ENCODE measurements around the gene PEX11G. TPM values are rescaled to one million over a fixed set of nuclear protein-coding genes. Genes with fewer than 3 reads are reported as not detected.
"Not testable (repeated sequence)": the region's sequence is repeated elsewhere in the genome, so short reads cannot be mapped to it uniquely, and the experiment has no call there.

The PEX11G gene
- total RNA-seq, 1 experiment from 2014 or later: 1.5 TPM

- no peak for DNase-seq (ENCODE audit: extremely low read depth, low read depth)
Observed at GRCh38 chr19:7470540-7471305, 18.1 kb downstream of the PEX11G start.

- no peak for DNase-seq (ENCODE audit: extremely low read depth, low read depth)
Observed at GRCh38 chr19:7469669-7470285, 19.1 kb downstream of the PEX11G start.

- DNase-seq (ENCODE audit: extremely low read depth, low read depth): no peak
Observed at GRCh38 chr19:7468840-7469239, 20.0 kb downstream of the PEX11G start.

GRCh38 chr19:7467009-7467989 is 21.5 kb downstream of the PEX11G start:
- DNase-seq (ENCODE audit: extremely low read depth, low read depth): no peak

- DNase-seq (ENCODE audit: extremely low read depth, low read depth): no peak
Observed at GRCh38 chr19:7463575-7463974, 25.3 kb downstream of the PEX11G start.

- no peak for DNase-seq (ENCODE audit: extremely low read depth, low read depth)
Observed at GRCh38 chr19:7461841-7462629, 26.8 kb downstream of the PEX11G start.

GRCh38 chr19:7460562-7460966 is 28.3 kb downstream of the PEX11G start:
- DNase-seq (ENCODE audit: extremely low read depth, low read depth): no peak

GRCh38 chr19:7459773-7460172 is 29.1 kb downstream of the PEX11G start:
- DNase-seq (ENCODE audit: extremely low read depth, low read depth): no peak

- DNase-seq (ENCODE audit: extremely low read depth, low read depth): no peak
Observed at GRCh38 chr19:7458675-7459074, 30.2 kb downstream of the PEX11G start.

GRCh38 chr19:7456964-7457541 is 31.8 kb downstream of the PEX11G start:
- DNase-seq (ENCODE audit: extremely low read depth, low read depth): no peak

- DNase-seq (ENCODE audit: extremely low read depth, low read depth): no peak
Observed at GRCh38 chr19:7455600-7456296, 33.1 kb downstream of the PEX11G start.

GRCh38 chr19:7454998-7455397 is 33.8 kb downstream of the PEX11G start:
- DNase-seq (ENCODE audit: extremely low read depth, low read depth): no peak

- no peak for DNase-seq (ENCODE audit: extremely low read depth, low read depth)
Observed at GRCh38 chr19:7450243-7451223, 38.3 kb downstream of the PEX11G start.

- DNase-seq (ENCODE audit: extremely low read depth, low read depth): not testable (repeated sequence)
Observed at GRCh38 chr19:7449391-7450070, 39.3 kb downstream of the PEX11G start.

- no peak for DNase-seq (ENCODE audit: extremely low read depth, low read depth)
Observed at GRCh38 chr19:7447648-7448047, 41.2 kb downstream of the PEX11G start.

- DNase-seq (ENCODE audit: extremely low read depth, low read depth): no peak
Observed at GRCh38 chr19:7445104-7445503, 43.7 kb downstream of the PEX11G start.

- no peak for DNase-seq (ENCODE audit: extremely low read depth, low read depth)
Observed at GRCh38 chr19:7444042-7444441, 44.8 kb downstream of the PEX11G start.

GRCh38 chr19:7442423-7442822 is 46.4 kb downstream of the PEX11G start:
- no peak for DNase-seq (ENCODE audit: extremely low read depth, low read depth)

Data from NCI-H460 (cell line).